HG03558 (cell line): ENCODE results near the gene RPL10A.
"Not testable (repeated sequence)": the region's sequence is repeated elsewhere in the genome, so short reads cannot be mapped to it uniquely, and the experiment has no call there.

Source experiments
- ATAC-seq: cut with Tn5 transposase; IDR thresholded peaks from one replicate; pipeline ENCODE4 v1.9.1; 2021; ENCODE audit warnings: moderate number of reproducible peaks; ENCODE audit not compliant: unreplicated experiment; ENCODE audit errors: extremely low read depth

RPL10A gene

GRCh38 chr6:35505999-35506412 lies 37.8 kb downstream of the RPL10A start:
- ATAC-seq, result no peak

GRCh38 chr6:35506536-35506935 lies 38.3 kb downstream of the RPL10A start:
- no peak for ATAC-seq

- ATAC-seq, result no peak
Measured at GRCh38 chr6:35507221-35507620, 39.0 kb downstream of the RPL10A start.

- no peak for ATAC-seq
Measured at GRCh38 chr6:35508027-35508426, 39.8 kb downstream of the RPL10A start.

- ATAC-seq, result no peak
Measured at GRCh38 chr6:35508542-35508941, 40.3 kb downstream of the RPL10A start.

GRCh38 chr6:35510916-35511561 lies 42.8 kb downstream of the RPL10A start:
- no peak for ATAC-seq

- ATAC-seq, result no peak
Measured at GRCh38 chr6:35511562-35511941, 43.4 kb downstream of the RPL10A start.

GRCh38 chr6:35512006-35512405 lies 43.8 kb downstream of the RPL10A start:
- ATAC-seq, result no peak

GRCh38 chr6:35512740-35513139 lies 44.5 kb downstream of the RPL10A start, which contains the start of gene TULP1:
TULP1 (minus strand) TSS chr6:35512896; CDS start chr6:35512858, 38 bp downstream.
- no peak for ATAC-seq

GRCh38 chr6:35514587-35514986 lies 46.4 kb downstream of the RPL10A start:
- no peak for ATAC-seq

- ATAC-seq, result not testable (repeated sequence)
Measured at GRCh38 chr6:35515939-35516338, 47.7 kb downstream of the RPL10A start.

GRCh38 chr6:35516712-35517111 lies 48.5 kb downstream of the RPL10A start:
- no peak for ATAC-seq

GRCh38 chr6:35517978-35518377 lies 49.8 kb downstream of the RPL10A start:
- ATAC-seq, result not testable (repeated sequence)

GRCh38 chr6:35518566-35519312 lies 50.5 kb downstream of the RPL10A start:
- ATAC-seq, result no peak

- ATAC-seq, result no peak
Measured at GRCh38 chr6:35519313-35520015, 51.3 kb downstream of the RPL10A start.
